GM21529 (cell line): Measurements from ENCODE around the gene IP6K1.
"Not testable (repeated sequence)": the region's sequence is repeated elsewhere in the genome, so short reads cannot be mapped to it uniquely, and the experiment has no call there.

ENCODE experiments used
- ATAC-seq: cut with Tn5 transposase; IDR thresholded peaks from one replicate; pipeline ENCODE4 v1.9.1; 2021; ENCODE audit not compliant: unreplicated experiment

The IP6K1 gene

GRCh38 chr3:49786357-49787181 is at the start of gene IP6K1:
Gene IP6K1, minus strand, starts transcription at chr3:49786542. Its CDS starts 38,502 bp downstream, at chr3:49748040.
- ATAC-seq: peak; percentile 99

GRCh38 chr3:49831341-49831740 is 45.0 kb upstream of the IP6K1 start:
- ATAC-seq: no peak

- no peak for ATAC-seq
Measured at GRCh38 chr3:49826016-49826415, 39.7 kb upstream of the IP6K1 start.

GRCh38 chr3:49823131-49823530 is 36.8 kb upstream of the IP6K1 start:
- ATAC-seq: not testable (repeated sequence)

GRCh38 chr3:49813497-49814174 is 27.3 kb upstream of the IP6K1 start, which contains the start of gene UBA7:
Gene UBA7, minus strand, starts transcription at chr3:49813953. Its CDS starts 166 bp downstream, at chr3:49813787.
- peak; percentile 85 for ATAC-seq

- ATAC-seq: no peak
Measured at GRCh38 chr3:49812916-49813496, 26.7 kb upstream of the IP6K1 start.

GRCh38 chr3:49807431-49808114 is 21.2 kb upstream of the IP6K1 start:
- ATAC-seq: no peak

GRCh38 chr3:49806850-49807249 is 20.5 kb upstream of the IP6K1 start:
- ATAC-seq: no peak

GRCh38 chr3:49805897-49806701 is 19.8 kb upstream of the IP6K1 start:
- ATAC-seq: no peak

GRCh38 chr3:49805367-49805782 is 19.0 kb upstream of the IP6K1 start:
- ATAC-seq: no peak

- no peak for ATAC-seq
Measured at GRCh38 chr3:49804141-49805041, 18.0 kb upstream of the IP6K1 start.

- ATAC-seq: peak; percentile 14
Measured at GRCh38 chr3:49803465-49804140, 17.3 kb upstream of the IP6K1 start.

- peak; percentile 61 for ATAC-seq
Measured at GRCh38 chr3:49802719-49803464, 16.6 kb upstream of the IP6K1 start, which contains the start of gene INKA1. Gene INKA1, plus strand, starts transcription at chr3:49803261. Its CDS starts 132 bp downstream, at chr3:49803393.

- ATAC-seq: no peak
Measured at GRCh38 chr3:49801160-49801559, 14.8 kb upstream of the IP6K1 start.

- ATAC-seq: no peak
Measured at GRCh38 chr3:49799761-49800160, 13.4 kb upstream of the IP6K1 start, which contains the start of gene CDHR4. Gene CDHR4, minus strand, starts transcription at chr3:49799873. Its CDS starts 61 bp downstream, at chr3:49799812.

- ATAC-seq: no peak
Measured at GRCh38 chr3:49799105-49799504, 12.8 kb upstream of the IP6K1 start.

- ATAC-seq: no peak
Measured at GRCh38 chr3:49794926-49795905, 8.9 kb upstream of the IP6K1 start.
